H54 (cell line): ENCODE results near the gene HSPA12B.

Experiments
- DNase-seq: peaks from one replicate; pipeline ENCODE4 v3.0.0; 2011; ENCODE audit warnings: low spot score, mixed read lengths; ENCODE audit not compliant: insufficient read length
- FAIRE-seq: peaks from 3 replicates; lab custom pipeline; 2011; peaks lifted over from hg19 to GRCh38; lab: Jason Lieb, UNC
- POLR2A ChIP-seq: IDR thresholded peaks from 2 replicates; pipeline ENCODE4 v1.6.1; 2011; ENCODE audit warnings: low read depth, mild to moderate bottlenecking, low read length

HSPA12B gene

GRCh38 chr20:3696745-3697587 is 35.5 kb upstream of the HSPA12B start:
- no peak for FAIRE-seq
- TF ChIP-seq POLR2A: no peak
- no peak for DNase-seq

GRCh38 chr20:3697588-3698305 is 34.7 kb upstream of the HSPA12B start:
- TF ChIP-seq POLR2A: no peak
- FAIRE-seq (no peak), DNase-seq (no peak)

GRCh38 chr20:3698591-3699001 is 33.9 kb upstream of the HSPA12B start:
- FAIRE-seq: no peak
- DNase-seq: no peak
- no peak for TF ChIP-seq POLR2A

- TF ChIP-seq POLR2A: no peak
- DNase-seq (no peak), FAIRE-seq (no peak)
Measured at GRCh38 chr20:3699037-3699436, 33.4 kb upstream of the HSPA12B start.

- FAIRE-seq: no peak
- DNase-seq: no peak
- no peak for TF ChIP-seq POLR2A
Measured at GRCh38 chr20:3701061-3701998, 31.2 kb upstream of the HSPA12B start.

GRCh38 chr20:3702611-3703391 is 29.7 kb upstream of the HSPA12B start:
- TF ChIP-seq POLR2A: no peak
- DNase-seq: no peak
- FAIRE-seq: no peak

- no peak for FAIRE-seq
- DNase-seq: no peak
- no peak for TF ChIP-seq POLR2A
Measured at GRCh38 chr20:3704087-3704486, 28.4 kb upstream of the HSPA12B start.

GRCh38 chr20:3705491-3705969 is 27.0 kb upstream of the HSPA12B start:
- no peak for FAIRE-seq
- no peak for TF ChIP-seq POLR2A
- DNase-seq: no peak

GRCh38 chr20:3705970-3706739 is 26.3 kb upstream of the HSPA12B start:
- FAIRE-seq (no peak), DNase-seq (no peak)
- TF ChIP-seq POLR2A: no peak

GRCh38 chr20:3706774-3707507 is 25.5 kb upstream of the HSPA12B start:
- DNase-seq (peak; percentile 45), FAIRE-seq (no peak)
- no peak for TF ChIP-seq POLR2A

GRCh38 chr20:3707508-3707899 is 25.0 kb upstream of the HSPA12B start:
- FAIRE-seq (no peak), DNase-seq (no peak)
- no peak for TF ChIP-seq POLR2A
